Activated CD4-positive, alpha-beta T cell treated with anti-CD3 and anti-CD28 coated beads, Interleukin-2, amount 50 U/mL, for 16 hours (primary cell): Measurements from ENCODE around the gene FOXD1.
"Not testable (repeated sequence)": the region's sequence is repeated elsewhere in the genome, so short reads cannot be mapped to it uniquely, and the experiment has no call there.

Source experiments
- DNase-seq: peaks from one replicate; pipeline ENCODE4 v3.0.0-alpha.2; 2020

The FOXD1 gene

GRCh38 chr5:73448463-73449136 lies at the start of gene FOXD1:
Gene FOXD1, minus strand, starts transcription at chr5:73448777. Its CDS starts 415 bp downstream, at chr5:73448362.
- DNase-seq: peak; percentile 41

- DNase-seq: no peak
Measured at GRCh38 chr5:73497497-73498056, 49.0 kb upstream of the FOXD1 start.

- peak; percentile 39 for DNase-seq
Measured at GRCh38 chr5:73496984-73497457, 48.4 kb upstream of the FOXD1 start.

GRCh38 chr5:73495772-73496335 lies 47.3 kb upstream of the FOXD1 start:
- DNase-seq: no peak

- no peak for DNase-seq
Measured at GRCh38 chr5:73494721-73495120, 46.1 kb upstream of the FOXD1 start.

GRCh38 chr5:73493421-73493820 lies 44.8 kb upstream of the FOXD1 start:
- no peak for DNase-seq

GRCh38 chr5:73491155-73491554 lies 42.6 kb upstream of the FOXD1 start:
- DNase-seq: no peak

- no peak for DNase-seq
Measured at GRCh38 chr5:73490088-73490487, 41.5 kb upstream of the FOXD1 start.

- no peak for DNase-seq
Measured at GRCh38 chr5:73488806-73489205, 40.2 kb upstream of the FOXD1 start.

GRCh38 chr5:73487815-73488214 lies 39.2 kb upstream of the FOXD1 start:
- no peak for DNase-seq

- not testable (repeated sequence) for DNase-seq
Measured at GRCh38 chr5:73487257-73487656, 38.7 kb upstream of the FOXD1 start.

- no peak for DNase-seq
Measured at GRCh38 chr5:73486119-73486899, 37.7 kb upstream of the FOXD1 start.

GRCh38 chr5:73485715-73486114 lies 37.1 kb upstream of the FOXD1 start:
- DNase-seq: no peak

GRCh38 chr5:73484511-73484910 lies 35.9 kb upstream of the FOXD1 start:
- DNase-seq: no peak

GRCh38 chr5:73483676-73484075 lies 35.1 kb upstream of the FOXD1 start:
- no peak for DNase-seq

GRCh38 chr5:73482383-73483136 lies 34.0 kb upstream of the FOXD1 start:
- DNase-seq: no peak

GRCh38 chr5:73480500-73480899 lies 31.9 kb upstream of the FOXD1 start:
- DNase-seq: no peak

- DNase-seq: no peak
Measured at GRCh38 chr5:73472116-73472515, 23.5 kb upstream of the FOXD1 start.

GRCh38 chr5:73471654-73472053 lies 23.1 kb upstream of the FOXD1 start:
- DNase-seq: no peak

- DNase-seq: no peak
Measured at GRCh38 chr5:73469878-73470277, 21.3 kb upstream of the FOXD1 start.

- DNase-seq: not testable (repeated sequence)
Measured at GRCh38 chr5:73468638-73469037, 20.1 kb upstream of the FOXD1 start.

GRCh38 chr5:73464016-73464745 lies 15.6 kb upstream of the FOXD1 start:
- DNase-seq: no peak
